Pulmonary artery endothelial cell (primary cell): ENCODE results near the gene MCHR1. TPM values are rescaled to one million over a fixed set of nuclear protein-coding genes. Genes with fewer than 3 reads are reported as not detected.

Experiments
- DNase-seq: peaks from one replicate; pipeline ENCODE4 v3.0.0-alpha.2; 2011; ENCODE audit warnings: low read depth, low spot score
- total RNA-seq: library from RNA; depleted of rRNA; stranded (reverse); fragments of >200 nt; gene quantifications from 2 replicates; pipeline ENCODE4 v1.2.3, GENCODE V29; 2014

The MCHR1 gene
- total RNA-seq, 1 donor from 2014 or later, result not detected

GRCh38 chr22:40723396-40723933 lies 44.2 kb downstream of the MCHR1 start:
- no peak for DNase-seq

- DNase-seq, result no peak
These were observed 47.2 kb downstream of the MCHR1 start for GRCh38 chr22:40726514-40726913.

GRCh38 chr22:40727070-40727963 lies 48.0 kb downstream of the MCHR1 start:
- DNase-seq, result no peak

GRCh38 chr22:40727964-40728615 lies 48.8 kb downstream of the MCHR1 start:
- DNase-seq, result no peak

- DNase-seq, result no peak
These were observed 49.5 kb downstream of the MCHR1 start for GRCh38 chr22:40728731-40729189.

GRCh38 chr22:40729284-40729683 lies 50.0 kb downstream of the MCHR1 start:
- no peak for DNase-seq

Other genes with a start within 250 kb of the MCHR1 start
- 19.7 and 25.8 TPM in 2 replicates for gene MRTFA, start 42.8 kb upstream of the MCHR1 start, total RNA-seq
- 14.7 and 16.6 TPM in 2 replicates for gene SLC25A17, start 139.9 kb downstream of the MCHR1 start, total RNA-seq
- 221 and 287 TPM in 2 replicates for gene ST13, start 177.2 kb downstream of the MCHR1 start, total RNA-seq
- 7.3 and 9.2 TPM in 2 replicates for gene XPNPEP3, start 177.7 kb downstream of the MCHR1 start, total RNA-seq
- not detected in 2 replicates for gene DNAJB7, start 182.6 kb downstream of the MCHR1 start, total RNA-seq